Fibroblast of lung (primary cell): ENCODE measurements around the gene CHMP6.
"Not testable (repeated sequence)": the region's sequence is repeated elsewhere in the genome, so short reads cannot be mapped to it uniquely, and the experiment has no call there.

Source experiments
- CTCF ChIP-seq, 2 donors: IDR thresholded peaks in 1 of 2; conservative IDR thresholded peaks in 1 of 2; 1 replicate in 1 of 2; 2 replicates in 1 of 2; pipeline ENCODE4 v1.5.1; 2011 to 2012; ENCODE audit warnings: low read length in 2 of 2, control low read depth in 1 of 2, inconsistent platforms in 1 of 2, low read depth in 1 of 2, mild to moderate bottlenecking in 1 of 2
- EZH2 ChIP-seq: IDR thresholded peaks from 2 replicates; pipeline ENCODE4 v1.5.1; 2012; ENCODE audit warnings: low read length, control low read depth, mild to moderate bottlenecking; ENCODE audit errors: missing control alignments

DNA sequence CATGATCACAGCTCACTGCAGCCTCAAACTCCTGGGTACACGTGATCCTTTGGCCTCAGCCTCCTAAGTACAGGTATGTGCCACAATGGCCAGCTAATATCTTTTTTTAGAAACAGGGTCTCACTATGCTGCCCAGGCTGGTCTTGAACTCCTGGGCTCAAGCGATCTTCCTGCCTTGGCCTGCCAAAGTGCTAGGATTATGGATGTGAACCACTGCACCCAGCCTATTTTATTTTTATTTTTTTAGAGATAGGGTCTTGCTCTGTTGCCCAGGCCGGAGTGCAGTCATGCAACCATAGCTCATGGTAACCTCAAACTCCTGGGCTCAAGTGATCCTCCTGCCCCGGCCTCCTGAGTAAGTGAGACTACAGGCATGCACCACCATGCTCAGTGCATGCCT lies 25.7 kb downstream of the CHMP6 start:
- TF ChIP-seq CTCF (conservative IDR thresholded peaks at IDR 0.05 in 1 of 2, IDR thresholded peaks at IDR 0.05 in 1 of 2; ENCODE audit: low read depth in 1 of 2, low read length in 2 of 2); EZH2: not testable (repeated sequence)
